HEK293 (cell line): ENCODE measurements around the gene HYI.

Source experiments
- CTCF ChIP-seq: fragments of 450-650 bp; formaldehyde crosslinking; IDR thresholded peaks from 2 replicates; pipeline ENCODE4 v1.5.1; 2016; ENCODE audit warnings: missing biosample characterization, missing genetic modification characterization
- HOXC10 ChIP-seq: sonication (generic); formaldehyde crosslinking; IDR thresholded peaks from 2 replicates; pipeline ENCODE4 v1.8.1; 2023; ENCODE audit warnings: mild to moderate bottlenecking, missing genetic modification reagents
- MZF1 ChIP-seq: fragments of 450-650 bp; formaldehyde crosslinking; IDR thresholded peaks from 2 replicates; pipeline ENCODE4 v1.5.1; 2017; ENCODE audit warnings: missing biosample characterization, missing genetic modification characterization, borderline replicate concordance
- ZBTB26 ChIP-seq: fragments of 450-650 bp; formaldehyde crosslinking; optimal IDR thresholded peaks from 2 replicates; pipeline ENCODE3; 2016; ENCODE audit warnings: missing biosample characterization, mild to moderate bottlenecking, missing genetic modification characterization
- ZFP3 ChIP-seq: fragments of 450-650 bp; formaldehyde crosslinking; IDR thresholded peaks from 2 replicates; pipeline ENCODE4 v1.5.1; 2016; ENCODE audit warnings: low read depth, missing biosample characterization, missing genetic modification characterization
- ZNF571 ChIP-seq: fragments of 450-650 bp; formaldehyde crosslinking; IDR thresholded peaks from 2 replicates; pipeline ENCODE4 v1.5.0; 2017; ENCODE audit warnings: missing biosample characterization, missing genetic modification characterization
- ZNF600 ChIP-seq: fragments of 450-650 bp; formaldehyde crosslinking; IDR thresholded peaks from 2 replicates; pipeline ENCODE4 v1.5.1; 2016; ENCODE audit warnings: missing biosample characterization, missing genetic modification characterization
- ZNF670 ChIP-seq: fragments of 450-650 bp; formaldehyde crosslinking; IDR thresholded peaks from 2 replicates; pipeline ENCODE4 v1.5.1; 2016; ENCODE audit warnings: missing biosample characterization, missing genetic modification characterization, low read depth
- ZNF692 ChIP-seq: fragments of 450-650 bp; formaldehyde crosslinking; IDR thresholded peaks from 2 replicates; pipeline ENCODE4 v1.5.1; 2016; ENCODE audit warnings: missing biosample characterization, missing genetic modification characterization
- ZNF76 ChIP-seq: fragments of 450-650 bp; formaldehyde crosslinking; IDR thresholded peaks from 2 replicates; pipeline ENCODE4; 2016; ENCODE audit warnings: low read depth, missing biosample characterization, missing genetic modification characterization, borderline replicate concordance
- ZXDB ChIP-seq: fragments of 450-650 bp; formaldehyde crosslinking; IDR thresholded peaks from 2 replicates; pipeline ENCODE4 v1.5.1; 2016; ENCODE audit warnings: missing biosample characterization, missing genetic modification characterization

- no peak for TF ChIP-seq ZNF76
- TF ChIP-seq ZNF670 (tag by site-specific recombination): no peak
- no peak for TF ChIP-seq MZF1 (tag by site-specific recombination)
- no peak for TF ChIP-seq ZBTB26 (tag by site-specific recombination)
- no peak for TF ChIP-seq HOXC10
- TF ChIP-seq ZNF692 (tag by site-specific recombination): no peak
- no peak for TF ChIP-seq ZNF571 (tag by site-specific recombination)
- TF ChIP-seq ZFP3: no peak
- TF ChIP-seq ZXDB (tag by site-specific recombination): no peak
- no peak for TF ChIP-seq CTCF (tag by site-specific recombination)
- no peak for TF ChIP-seq ZNF600 (tag by site-specific recombination)
Observed at GRCh38 chr1:43444151-43444828, 9.4 kb downstream of the HYI start.
